Fibroblast of pulmonary artery (primary cell): ENCODE data around the gene ARL4C.

Experiments used
- DNase-seq: peaks from one replicate; pipeline ENCODE4 v3.0.0-alpha.2; 2010; ENCODE audit warnings: low read depth
- H3K4me3 ChIP-seq: replicated peaks from 2 replicates; pipeline ENCODE4 v1.5.1; 2011; ENCODE audit warnings: low read depth, mild to moderate bottlenecking, control low read depth, low read length, moderate library complexity
- TF ChIP-seq, protein P1 (sequence below): IDR thresholded peaks from 2 replicates; pipeline ENCODE4 v1.5.1; 2011; ENCODE audit warnings: mild to moderate bottlenecking, control low read depth, low read length, inconsistent platforms; ENCODE audit errors: missing control alignments

ARL4C gene

DNA sequence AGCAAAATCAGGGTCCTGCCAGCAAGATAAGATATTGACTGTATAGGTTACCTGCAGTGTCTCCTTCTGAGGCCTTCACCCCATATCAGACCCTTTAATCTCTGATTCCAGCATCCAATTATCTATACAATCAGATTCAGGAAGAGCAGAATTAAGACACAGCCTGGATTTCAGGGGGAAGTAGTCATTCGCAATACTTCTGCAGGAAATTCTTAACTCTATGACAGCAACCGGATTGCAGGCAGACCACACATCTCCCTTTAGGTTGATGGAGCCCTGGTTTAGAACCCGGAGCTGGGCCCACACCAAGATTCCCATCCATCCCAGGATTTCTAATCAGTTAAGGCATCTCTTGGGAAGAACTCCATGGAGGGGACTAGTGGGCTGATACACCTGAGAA lies 9.5 kb downstream of the ARL4C start:
- DNase-seq: no peak
- TF ChIP-seq, protein P1, sequence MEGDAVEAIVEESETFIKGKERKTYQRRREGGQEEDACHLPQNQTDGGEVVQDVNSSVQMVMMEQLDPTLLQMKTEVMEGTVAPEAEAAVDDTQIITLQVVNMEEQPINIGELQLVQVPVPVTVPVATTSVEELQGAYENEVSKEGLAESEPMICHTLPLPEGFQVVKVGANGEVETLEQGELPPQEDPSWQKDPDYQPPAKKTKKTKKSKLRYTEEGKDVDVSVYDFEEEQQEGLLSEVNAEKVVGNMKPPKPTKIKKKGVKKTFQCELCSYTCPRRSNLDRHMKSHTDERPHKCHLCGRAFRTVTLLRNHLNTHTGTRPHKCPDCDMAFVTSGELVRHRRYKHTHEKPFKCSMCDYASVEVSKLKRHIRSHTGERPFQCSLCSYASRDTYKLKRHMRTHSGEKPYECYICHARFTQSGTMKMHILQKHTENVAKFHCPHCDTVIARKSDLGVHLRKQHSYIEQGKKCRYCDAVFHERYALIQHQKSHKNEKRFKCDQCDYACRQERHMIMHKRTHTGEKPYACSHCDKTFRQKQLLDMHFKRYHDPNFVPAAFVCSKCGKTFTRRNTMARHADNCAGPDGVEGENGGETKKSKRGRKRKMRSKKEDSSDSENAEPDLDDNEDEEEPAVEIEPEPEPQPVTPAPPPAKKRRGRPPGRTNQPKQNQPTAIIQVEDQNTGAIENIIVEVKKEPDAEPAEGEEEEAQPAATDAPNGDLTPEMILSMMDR: no peak
- no peak overlapping the region for H3K4me3 ChIP-seq

DNA sequence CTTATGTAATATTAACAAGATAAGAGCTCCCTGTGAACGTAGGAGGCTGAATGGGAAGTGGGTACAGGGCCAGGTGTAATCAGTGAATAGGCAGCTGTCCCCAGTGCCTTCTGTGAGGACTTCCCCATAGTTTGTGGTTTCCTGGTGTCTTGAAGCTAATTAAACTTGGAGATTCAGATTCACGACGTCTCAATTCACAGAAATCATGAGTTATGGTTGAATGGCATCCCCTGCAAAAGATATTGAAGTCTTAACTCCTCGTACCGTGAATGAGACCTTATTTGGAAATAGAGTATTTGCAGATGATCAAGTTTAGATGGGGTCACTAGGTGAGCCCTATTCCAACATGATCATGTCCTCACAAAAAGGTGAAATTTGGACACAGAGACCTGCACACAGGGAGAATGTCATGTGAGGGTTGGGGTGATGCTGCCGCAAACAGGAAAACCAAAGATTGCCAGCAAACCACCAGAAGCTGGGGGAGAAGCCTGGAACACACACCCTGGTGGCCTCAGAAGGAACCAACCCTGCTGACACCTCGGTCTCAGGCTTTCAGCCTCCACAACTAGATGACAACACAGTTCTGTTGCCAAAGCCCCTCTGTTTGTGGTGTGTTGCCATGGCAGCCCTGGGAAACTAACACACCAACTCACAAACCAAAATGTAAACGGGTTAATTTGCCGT lies 13.2 kb downstream of the ARL4C start:
- TF ChIP-seq, protein P1: no peak
- H3K4me3 ChIP-seq: no peak overlapping the region
- no peak for DNase-seq

DNA sequence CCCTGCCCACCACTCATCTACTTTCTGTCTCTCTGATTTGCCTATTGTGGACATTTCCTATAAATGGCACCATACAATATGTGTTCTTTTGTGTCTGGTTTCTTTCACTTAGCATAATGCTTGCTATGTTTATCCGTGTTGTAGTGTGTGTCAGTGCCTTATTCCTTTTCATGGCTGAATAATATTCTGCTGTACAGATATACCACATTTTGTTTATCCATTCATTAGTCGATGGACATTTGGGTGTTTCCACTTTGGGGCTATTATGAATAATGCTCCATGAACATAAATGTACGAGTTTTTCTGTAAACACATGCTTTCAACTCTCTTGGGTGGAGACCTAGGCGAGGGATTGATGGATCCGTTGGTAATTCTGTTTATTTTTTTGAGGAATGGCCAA lies 15.6 kb downstream of the ARL4C start:
- TF ChIP-seq, protein P1: no peak
- no peak overlapping the region for H3K4me3 ChIP-seq
- DNase-seq: no peak

DNA sequence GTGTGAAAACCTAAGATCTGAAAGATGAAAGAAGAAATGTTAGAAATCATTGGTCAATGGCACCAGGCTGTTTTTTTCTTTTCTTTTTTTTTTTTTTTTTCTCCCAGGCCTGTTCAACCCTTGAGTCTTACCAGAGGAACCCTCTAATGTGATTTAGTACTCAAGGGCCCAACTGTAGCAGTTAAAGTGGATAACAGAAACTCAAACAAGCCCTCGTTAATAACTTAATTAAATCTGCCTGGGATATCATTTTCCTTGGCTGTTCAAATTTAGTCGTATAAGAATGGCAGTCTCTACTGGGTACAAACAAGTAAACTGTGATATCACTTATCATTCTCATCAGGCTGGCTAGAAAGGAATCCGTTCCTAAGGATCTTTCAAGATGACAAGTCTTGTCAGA lies 16.5 kb downstream of the ARL4C start:
- TF ChIP-seq, protein P1: no peak
- DNase-seq: no peak
- H3K4me3 ChIP-seq: no peak overlapping the region

DNA sequence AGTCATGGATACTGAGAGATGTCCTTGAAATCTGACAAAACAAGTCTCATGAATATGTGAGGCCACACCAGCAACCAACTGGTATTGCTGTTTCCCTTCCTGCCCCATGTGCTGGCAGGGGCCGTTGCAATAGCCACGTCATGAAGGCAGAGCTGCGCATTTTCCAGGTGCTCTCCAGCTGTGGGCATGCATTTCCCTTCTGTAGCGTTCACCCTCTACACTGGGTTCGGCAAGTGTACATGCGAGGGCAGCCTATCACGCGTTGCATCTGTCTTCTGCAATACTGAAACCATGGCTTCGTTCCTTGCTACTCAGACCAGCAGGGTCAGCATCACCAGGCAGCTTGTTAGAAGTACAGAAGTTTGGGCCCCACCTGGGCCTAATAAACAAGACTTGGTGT lies 17.4 kb downstream of the ARL4C start:
- no peak overlapping the region for H3K4me3 ChIP-seq
- TF ChIP-seq, protein P1: no peak
- no peak for DNase-seq

DNA sequence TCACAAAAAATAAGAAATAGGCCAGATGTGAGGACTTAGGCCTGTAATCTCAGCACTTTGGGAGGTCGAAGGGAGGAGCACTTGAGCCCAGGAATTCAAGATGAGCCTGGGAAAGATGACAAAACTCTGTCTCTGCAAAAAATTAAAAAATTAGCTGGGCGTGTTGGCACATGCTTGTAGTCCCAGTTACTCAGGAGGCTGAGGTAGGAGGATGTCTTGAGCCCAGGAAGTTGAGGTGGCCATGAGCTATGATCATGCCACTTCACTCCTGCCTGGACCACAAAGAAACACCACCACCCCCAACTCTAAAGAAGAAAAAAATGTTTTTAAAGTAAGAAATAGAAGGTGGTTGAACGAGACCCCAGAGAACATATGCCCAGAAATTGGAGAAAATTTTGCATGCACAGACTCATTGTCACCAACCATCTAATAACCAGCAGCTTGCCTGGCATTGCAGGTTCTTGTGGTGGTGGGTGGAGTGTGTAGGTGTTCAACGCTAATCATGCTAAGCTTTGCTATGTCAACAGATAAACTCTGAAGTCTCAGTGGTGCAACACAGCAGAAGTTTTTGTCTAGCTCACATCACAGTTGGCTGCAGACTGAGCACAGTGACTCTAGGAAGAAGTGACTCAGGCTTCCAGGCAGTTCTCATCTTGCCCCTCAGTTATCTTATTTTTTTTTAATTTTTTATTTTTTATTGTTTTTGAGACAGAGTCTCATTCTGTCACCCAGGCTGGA lies 18.6 kb downstream of the ARL4C start:
- TF ChIP-seq, protein P1: no peak
- no peak overlapping the region for H3K4me3 ChIP-seq
- no peak for DNase-seq
